Upper lobe of left lung (tissue), 6 donors: ENCODE measurements around the gene CRIP1. TPM values are rescaled to one million over a fixed set of nuclear protein-coding genes. Genes with fewer than 3 reads are reported as not detected.

Experiments used
- ATAC-seq, 2 donors: fragments of 200-7000 bp; cut with Tn5 transposase; one replicate each; pipeline ENCODE4 v1.9.1; 2022; ENCODE audit warnings: mild to moderate bottlenecking in 2 of 2, moderate library complexity in 2 of 2; ENCODE audit not compliant: low FRiP score in 2 of 2
- DNase-seq, 2 donors: peaks; one replicate each; pipeline ENCODE4 v3.0.0-alpha.2; 2019 to 2020
- H3K27ac ChIP-seq, 4 donors: fragments of 200-600 bp; sonication (generic); one replicate each; pipeline ENCODE4 v1.5.1; 2016 to 2019
- H3K27me3 ChIP-seq, 4 donors: fragments of 200-600 bp; sonication (generic); one replicate each; pipeline ENCODE4 v1.5.1; 2017 to 2019
- H3K36me3 ChIP-seq, 4 donors: fragments of 200-600 bp; sonication (generic); one replicate each; pipeline ENCODE4 v1.5.1; 2016 to 2019
- H3K4me1 ChIP-seq, 4 donors: fragments of 200-600 bp; sonication (generic); one replicate each; pipeline ENCODE4 v1.5.1; 2018 to 2019
- H3K4me3 ChIP-seq, 4 donors: fragments of 200-600 bp; sonication (generic); one replicate each; pipeline ENCODE4 v1.5.1; 2017 to 2019; ENCODE audit warnings: mild to moderate bottlenecking in 2 of 4, moderate library complexity in 1 of 4
- H3K9me3 ChIP-seq, 4 donors: fragments of 200-600 bp; sonication (generic); one replicate each; pipeline ENCODE4 v1.5.1; 2018 to 2019
- EP300 ChIP-seq, 4 donors: sonication (generic); formaldehyde crosslinking; IDR thresholded peaks; one replicate each; pipeline ENCODE4 v1.5.1; 2017; ENCODE audit warnings: antibody characterized with exemption in 4 of 4, control low read depth in 2 of 4
- POLR2A ChIP-seq, 4 donors: fragments of 450-650 bp; IDR thresholded peaks; one replicate each; pipeline ENCODE4 v1.5.1; 2016 to 2017; ENCODE audit warnings: antibody characterized with exemption in 4 of 4, mild to moderate bottlenecking in 2 of 4
- POLR2AphosphoS5 ChIP-seq, 2 donors: sonication (generic); formaldehyde crosslinking; IDR thresholded peaks; one replicate each; pipeline ENCODE4 v1.5.1; 2017; ENCODE audit warnings: antibody characterized with exemption in 2 of 2
- WGBS, 2 donors: methylation state at CpG; one replicate each; pipeline ENCODE4 v1.1.5; 2017 to 2018; 5-methylcytosine and 5-hydroxymethylcytosine counted together
- total RNA-seq, 6 donors: library from RNA; depleted of rRNA in 4 of 6; stranded (reverse); fragments of >200 nt in 4 of 6; gene quantifications; one replicate each; pipeline versions ENCODE4 v1.1.0 to v1.2.1, GENCODE V29; 2016 to 2021
- TF ChIP-seq, protein P1 (sequence below), 6 experiments: fragments of 450-650 bp in 4 of 6; fragments of 200-600 bp in 2 of 6; sonication (generic) in 2 of 6; IDR thresholded peaks; one replicate each; pipeline ENCODE4 v1.5.1; 2016 to 2019; ENCODE audit warnings: antibody characterized with exemption in 6 of 6
- donor health status: DM: no; HTN: no; CAD: no; lungs with moderate emphysema.
- donor health status: DM: no; HTN: yes; CAD: no; lungs with severe emphysema.

CRIP1 gene
- total RNA-seq, 6 donors from 2014 or later = 26.2 to 425 (median 200) TPM

- Histone ChIP-seq H3K36me3 (peaks cover 0 to 17% (median 5%) of the 10 kb centered on the region in 4 donors), H3K4me1 (peaks cover 80 to 97% (median 88%) of the 10 kb centered on the region in 4 donors), H3K27ac (peak overlapping the region; percentile 88 to 98 (median 94)), H3K9me3 (no peaks in the 10 kb centered on the region), H3K4me3 (no peak overlapping the region), H3K27me3 (peaks cover 0 to 6% (median 2%) of the 10 kb centered on the region in 4 donors)
- TF ChIP-seq, protein P1, sequence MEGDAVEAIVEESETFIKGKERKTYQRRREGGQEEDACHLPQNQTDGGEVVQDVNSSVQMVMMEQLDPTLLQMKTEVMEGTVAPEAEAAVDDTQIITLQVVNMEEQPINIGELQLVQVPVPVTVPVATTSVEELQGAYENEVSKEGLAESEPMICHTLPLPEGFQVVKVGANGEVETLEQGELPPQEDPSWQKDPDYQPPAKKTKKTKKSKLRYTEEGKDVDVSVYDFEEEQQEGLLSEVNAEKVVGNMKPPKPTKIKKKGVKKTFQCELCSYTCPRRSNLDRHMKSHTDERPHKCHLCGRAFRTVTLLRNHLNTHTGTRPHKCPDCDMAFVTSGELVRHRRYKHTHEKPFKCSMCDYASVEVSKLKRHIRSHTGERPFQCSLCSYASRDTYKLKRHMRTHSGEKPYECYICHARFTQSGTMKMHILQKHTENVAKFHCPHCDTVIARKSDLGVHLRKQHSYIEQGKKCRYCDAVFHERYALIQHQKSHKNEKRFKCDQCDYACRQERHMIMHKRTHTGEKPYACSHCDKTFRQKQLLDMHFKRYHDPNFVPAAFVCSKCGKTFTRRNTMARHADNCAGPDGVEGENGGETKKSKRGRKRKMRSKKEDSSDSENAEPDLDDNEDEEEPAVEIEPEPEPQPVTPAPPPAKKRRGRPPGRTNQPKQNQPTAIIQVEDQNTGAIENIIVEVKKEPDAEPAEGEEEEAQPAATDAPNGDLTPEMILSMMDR (IDR thresholded peaks at IDR 0.05) = no peak
- TF ChIP-seq POLR2AphosphoS5 (IDR thresholded peaks at IDR 0.05) = no peak
- no peak for TF ChIP-seq EP300 (IDR thresholded peaks at IDR 0.05)
- TF ChIP-seq POLR2A (IDR thresholded peaks at IDR 0.05) = no peak
- DNase-seq (no peak), ATAC-seq (no peak)
- WGBS, 2 donors = 67% methylated on average over 8 to 17 of the region's 18 CpGs
Observed at GRCh38 chr14:105483300-105484068, 3.2 kb upstream of the CRIP1 start.

- peak; percentile 11 to 71 for TF ChIP-seq POLR2AphosphoS5 (IDR thresholded peaks at IDR 0.05)
- TF ChIP-seq, protein P1 (IDR thresholded peaks at IDR 0.05) = no peak
- no peak for TF ChIP-seq POLR2A (IDR thresholded peaks at IDR 0.05)
- TF ChIP-seq EP300 (IDR thresholded peaks at IDR 0.05) = peak in 1 of 4 donors; percentile 49
- Histone ChIP-seq H3K27ac (peak overlapping the region; percentile 88 to 98 (median 94)), H3K9me3 (no peaks in the 10 kb centered on the region), H3K36me3 (peaks cover 0 to 9% (median 1%) of the 10 kb centered on the region in 4 donors), H3K4me3 (no peak overlapping the region), H3K27me3 (peaks cover 0 to 3% (median 0%) of the 10 kb centered on the region in 4 donors), H3K4me1 (peaks cover 89 to 100% (median 94%) of the 10 kb centered on the region in 4 donors)
- DNase-seq = peak in 1 of 2 donors; percentile 84
- WGBS, 2 donors = 61 to 75% methylated on average over 16 to 20 of the region's 20 CpGs
- ATAC-seq = peak in 1 of 2 donors; percentile 0
Observed at GRCh38 chr14:105484069-105484996, 2.4 kb upstream of the CRIP1 start.

DNA sequence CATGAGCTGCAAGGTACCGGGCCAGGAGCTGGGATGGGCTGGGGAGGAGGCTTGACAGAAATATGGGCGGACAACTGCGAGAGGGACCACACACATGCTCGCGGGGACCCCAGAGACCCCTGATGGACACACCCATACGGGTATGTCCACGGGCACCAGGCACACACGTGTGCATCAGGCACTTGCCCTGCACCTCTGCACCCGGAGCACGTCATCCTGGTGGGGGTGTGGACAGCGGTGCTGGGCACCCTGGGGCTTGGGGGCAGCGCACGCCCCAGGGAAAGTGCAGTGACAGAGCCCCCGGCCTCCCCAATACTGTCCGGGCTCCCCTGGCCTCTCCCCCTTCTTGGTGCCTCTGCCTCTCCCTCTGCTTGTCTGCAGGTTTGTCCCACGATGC is 1.7 kb upstream of the CRIP1 start:
- DNase-seq = peak in 1 of 2 donors; percentile 71

DNA sequence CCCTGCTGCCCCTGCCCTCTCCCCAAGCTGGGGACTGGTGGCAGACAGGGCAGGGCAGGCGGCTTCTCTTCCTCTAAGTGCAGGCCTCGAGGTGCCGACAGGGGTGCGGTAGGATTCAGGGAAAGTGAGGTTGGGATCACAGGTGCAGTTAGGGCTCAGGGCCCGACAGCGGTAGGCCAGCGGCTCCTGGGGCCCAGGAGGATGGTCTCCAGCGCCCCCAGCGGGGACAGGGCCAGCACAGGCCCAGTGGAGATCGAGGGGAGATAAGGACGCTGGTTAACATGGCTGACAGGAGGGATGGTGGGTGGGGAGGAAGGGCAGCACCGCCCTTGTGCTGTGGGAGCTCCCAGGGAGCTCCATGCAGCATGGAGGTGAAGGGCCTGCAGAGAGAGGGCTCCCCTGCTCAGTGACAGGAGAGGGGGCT is 935 bp upstream of the CRIP1 start:
- ATAC-seq (no peak), DNase-seq (peak in 1 of 2 donors; percentile 87)
- H3K9me3 ChIP-seq = no peaks in the 10 kb centered on the region
- H3K36me3 ChIP-seq = no peaks in the 10 kb centered on the region
- peaks cover 0 to 3% (median 0%) of the 10 kb centered on the region in 4 donors for H3K27me3 ChIP-seq
- peaks cover 87 to 97% (median 92%) of the 10 kb centered on the region in 4 donors for H3K4me1 ChIP-seq
- 8 to 32% methylated on average over 2 to 12 of the region's 12 CpGs for WGBS, 2 donors
- H3K27ac ChIP-seq = peak overlapping the region; percentile 88 to 98 (median 90)
- TF ChIP-seq POLR2AphosphoS5 (IDR thresholded peaks at IDR 0.05) = no peak
- TF ChIP-seq, protein P1 (IDR thresholded peaks at IDR 0.05) = peak in 4 of 6 experiments; percentile 31 to 63 (median 52)
- peak overlapping the region in 3 of 4 donors; percentile 47 to 69 (median 56) for H3K4me3 ChIP-seq

More for the DNA sequence above, 1.7 kb upstream of the CRIP1 start:
- no peak for TF ChIP-seq EP300 (IDR thresholded peaks at IDR 0.05)
- TF ChIP-seq, protein P1 (IDR thresholded peaks at IDR 0.05) = no peak
- TF ChIP-seq POLR2A (IDR thresholded peaks at IDR 0.05) = no peak
- TF ChIP-seq POLR2AphosphoS5 (IDR thresholded peaks at IDR 0.05) = no peak
- peaks cover 0 to 3% (median 0%) of the 10 kb centered on the region in 4 donors for H3K27me3 ChIP-seq
- WGBS, 2 donors = 74 to 90% methylated on average over 9 to 16 of the region's 16 CpGs
- peaks cover 0 to 2% (median 0%) of the 10 kb centered on the region in 4 donors for H3K36me3 ChIP-seq
- H3K27ac ChIP-seq = peak overlapping the region; percentile 88 to 98 (median 92)
- no peak overlapping the region for H3K4me3 ChIP-seq
- ATAC-seq = no peak
- no peaks in the 10 kb centered on the region for H3K9me3 ChIP-seq
- peaks cover 95 to 100% (median 97%) of the 10 kb centered on the region in 4 donors for H3K4me1 ChIP-seq
